ENCODE data around the gene SORBS1.

The SORBS1 gene

GRCh38 chr10:95290461-95291364 lies 270.5 kb downstream of the SORBS1 start, which contains the start of gene PDLIM1 (continued):
- no peak for TF ChIP-seq TSHZ1 (tag by site-specific recombination; IDR thresholded peaks at IDR 0.05; ENCODE audit: borderline replicate concordance)
- peak; percentile 47; the same call in 1 of the 2 replicates for TF ChIP-seq ZBTB11 (tag by site-specific recombination; conservative IDR thresholded peaks at IDR 0.05; ENCODE audit: low read depth)
- no peak for TF ChIP-seq ZNF677 (tag by site-specific recombination; IDR thresholded peaks at IDR 0.05)
- TF ChIP-seq BCL6B (tag by site-specific recombination; IDR thresholded peaks at IDR 0.05), result no peak
- TF ChIP-seq PRDM4 (tag by site-specific recombination; IDR thresholded peaks at IDR 0.05), result no peak
- no peak for TF ChIP-seq INSM2 (tag by site-specific recombination; IDR thresholded peaks at IDR 0.05)
- TF ChIP-seq ZNF121 (tag by site-specific recombination; IDR thresholded peaks at IDR 0.05), result no peak
- TF ChIP-seq ZIC2 (tag by site-specific recombination; IDR thresholded peaks at IDR 0.05), result peak; percentile 46
- TF ChIP-seq ZNF169 (tag by site-specific recombination; IDR thresholded peaks at IDR 0.05), result no peak
- TF ChIP-seq ZNF146 (tag by site-specific recombination; IDR thresholded peaks at IDR 0.05), result no peak
- no peak for TF ChIP-seq ZNF558 (tag by site-specific recombination; IDR thresholded peaks at IDR 0.05)
- TF ChIP-seq SP3 (tag by site-specific recombination; IDR thresholded peaks at IDR 0.05), result peak; percentile 9; the same call in 1 of the 2 replicates
- TF ChIP-seq ZNF26 (tag by site-specific recombination; IDR thresholded peaks at IDR 0.05), result no peak
- TF ChIP-seq ZNF585B (tag by site-specific recombination; IDR thresholded peaks at IDR 0.05), result no peak
- peak; percentile 42 for TF ChIP-seq KLF9 (tag by site-specific recombination; IDR thresholded peaks at IDR 0.05; ENCODE audit: low read depth)
- no peak for TF ChIP-seq OVOL3 (tag by site-specific recombination; IDR thresholded peaks at IDR 0.05)
- peak; percentile 43 for TF ChIP-seq GLIS1 (tag by site-specific recombination; IDR thresholded peaks at IDR 0.05)
- no peak for TF ChIP-seq ZNF148 (tag by site-specific recombination; IDR thresholded peaks at IDR 0.05; ENCODE audit: borderline replicate concordance)
- no peak for TF ChIP-seq ZBTB7A (tag by site-specific recombination; IDR thresholded peaks at IDR 0.05; ENCODE audit: low read depth)
- TF ChIP-seq KLF1 (tag by site-specific recombination; IDR thresholded peaks at IDR 0.05), result no peak

All from HEK293 (cell line).